Urothelium cell line (cell line): ENCODE data around the gene RNF41.
"Not testable (repeated sequence)": the region's sequence is repeated elsewhere in the genome, so short reads cannot be mapped to it uniquely, and the experiment has no call there.

Experiments used
- DNase-seq: peaks from one replicate; pipeline ENCODE4 v3.0.0; 2011; ENCODE audit warnings: low spot score, mixed read lengths
- FAIRE-seq: peaks from 2 replicates; lab custom pipeline; 2011; peaks lifted over from hg19 to GRCh38; lab: Jason Lieb, UNC

Gene RNF41

DNA sequence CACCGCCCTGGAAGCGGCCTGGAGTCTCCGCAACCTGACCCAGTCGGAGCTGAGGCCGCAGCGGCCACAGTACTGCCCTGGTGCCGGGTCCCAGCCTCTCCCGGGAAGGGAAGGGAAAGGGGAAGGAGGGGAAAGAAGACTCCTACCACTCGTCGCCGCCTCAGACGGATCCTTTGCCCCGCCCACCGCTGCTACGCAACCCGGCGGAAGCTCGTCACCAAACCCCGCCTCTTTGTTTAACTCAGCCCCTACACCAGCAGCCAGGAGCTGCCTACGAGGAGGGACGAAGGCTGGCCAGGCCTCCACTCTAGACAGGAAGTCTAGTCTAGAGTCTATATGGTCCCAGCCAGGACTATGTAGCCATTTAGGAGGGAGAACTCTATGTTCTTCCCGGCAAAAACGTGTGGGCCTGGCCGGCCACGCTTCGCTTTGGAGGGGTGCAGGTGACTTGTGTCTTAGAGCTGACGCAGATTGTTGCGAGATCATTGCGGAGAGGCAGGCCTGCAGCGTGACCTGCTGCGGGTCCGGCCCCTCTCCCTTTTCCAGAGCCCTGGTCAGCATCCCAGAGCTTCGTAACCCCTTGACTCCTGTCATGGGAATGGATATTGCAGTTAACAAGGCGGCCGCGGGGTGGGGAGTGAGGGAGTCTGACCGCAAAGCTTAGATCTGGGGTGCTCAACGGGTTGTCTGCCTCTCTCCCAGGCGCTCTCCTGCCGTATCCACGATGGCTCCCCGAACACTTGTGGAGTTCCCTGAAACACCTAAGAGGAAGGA lies at the start of gene RNF41:
Gene RNF41 (minus strand): TSS at position 166 of the 774 bp plus-strand sequence. CDS start 7,875 bp downstream, outside the sequence.
- FAIRE-seq: peak; percentile 78
- DNase-seq: peak; percentile 98

DNA sequence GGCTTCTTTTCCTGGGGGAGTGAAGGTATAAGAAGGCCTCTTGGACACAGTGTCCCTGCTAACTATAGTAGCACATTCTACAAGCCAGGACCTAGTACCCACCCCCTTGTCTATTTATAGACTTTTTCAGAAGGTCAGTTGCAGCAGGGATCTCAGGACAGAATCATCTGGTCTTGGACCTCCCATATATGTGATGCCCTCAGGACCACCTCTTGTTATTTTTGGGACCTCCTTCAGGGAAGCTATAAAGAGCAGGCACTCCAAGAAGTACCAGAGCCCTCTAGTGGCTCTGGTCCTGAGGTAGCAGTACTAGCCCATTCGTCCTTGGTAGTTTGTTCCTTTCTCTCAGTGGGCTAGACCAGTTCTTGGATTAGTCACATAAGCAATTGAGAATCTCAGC lies 49.3 kb upstream of the RNF41 start:
- FAIRE-seq (no peak), DNase-seq (peak; percentile 24)

DNA sequence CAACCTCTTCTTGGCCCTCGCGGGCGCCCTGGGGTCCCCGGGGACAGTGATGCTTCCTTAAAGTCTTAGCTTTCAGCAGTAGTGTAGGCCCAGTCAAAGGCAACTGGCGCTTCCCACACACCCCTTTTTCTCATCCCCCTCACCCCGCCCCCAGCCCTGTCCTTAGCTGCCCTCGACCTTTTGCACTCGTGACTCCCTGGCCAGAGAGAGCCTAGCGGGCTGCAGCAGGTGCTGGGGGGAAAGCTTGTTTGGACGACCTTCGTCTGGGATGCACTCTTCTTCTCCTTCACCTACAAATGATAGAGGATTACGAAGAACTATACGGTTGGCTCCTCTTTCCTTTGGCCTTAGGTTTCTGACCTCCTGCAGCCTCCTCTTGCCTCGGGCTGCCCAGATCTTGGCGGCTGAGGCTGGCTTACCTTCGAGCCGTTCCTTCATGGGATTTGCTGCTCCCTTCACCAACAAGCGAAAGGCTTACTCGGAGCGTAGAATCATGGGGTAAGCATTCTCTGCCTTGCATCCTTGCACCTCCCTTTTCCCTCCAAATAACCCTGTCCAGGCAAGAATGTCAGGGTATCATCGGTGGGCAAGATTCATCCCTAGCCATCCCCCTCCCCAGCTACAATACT lies 45.8 kb upstream of the RNF41 start:
- FAIRE-seq (no peak), DNase-seq (no peak)

DNA sequence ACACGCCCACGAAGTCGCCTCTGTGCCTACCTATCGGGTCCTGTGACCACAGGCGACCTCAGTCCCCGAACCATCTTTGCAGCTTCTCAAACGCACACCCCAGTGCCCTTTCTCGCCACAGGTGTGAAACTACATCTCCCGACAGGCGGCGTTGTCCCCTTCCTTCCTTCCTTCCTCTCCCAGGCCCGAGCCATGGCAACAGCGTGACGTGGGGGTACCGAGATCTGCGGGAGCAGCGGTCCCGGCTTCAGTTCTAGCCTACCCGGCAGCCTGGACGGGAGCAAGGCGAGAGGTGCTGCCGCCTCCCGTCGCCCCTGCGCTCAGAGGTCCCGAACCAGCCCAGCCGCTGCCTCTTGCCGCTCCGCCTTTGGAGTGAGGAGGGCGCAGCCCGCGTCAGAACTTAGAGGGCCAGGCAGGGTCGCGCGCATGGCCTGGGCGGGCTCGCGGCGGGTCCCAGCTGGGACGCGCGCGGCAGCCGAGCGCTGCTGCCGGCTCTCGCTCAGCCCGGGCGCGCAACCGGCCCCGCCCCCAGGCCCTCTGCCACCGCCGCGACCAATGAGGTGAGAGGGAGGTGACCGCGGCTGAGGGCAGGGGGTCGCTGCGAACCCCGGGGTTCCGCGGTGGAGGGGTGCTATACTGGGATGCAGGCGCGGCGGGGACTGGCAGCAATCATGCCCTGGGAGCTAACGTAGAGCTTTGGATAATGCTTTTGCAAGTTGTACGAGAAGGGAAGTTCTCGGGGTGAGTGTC lies 45.1 kb upstream of the RNF41 start, which contains the start of gene COQ10A:
Gene COQ10A (plus strand): TSS at position 250 of the 750 bp plus-strand sequence. CDS start 177 bp downstream, at position 427.
- FAIRE-seq (peak; percentile 53), DNase-seq (peak; percentile 97)

DNA sequence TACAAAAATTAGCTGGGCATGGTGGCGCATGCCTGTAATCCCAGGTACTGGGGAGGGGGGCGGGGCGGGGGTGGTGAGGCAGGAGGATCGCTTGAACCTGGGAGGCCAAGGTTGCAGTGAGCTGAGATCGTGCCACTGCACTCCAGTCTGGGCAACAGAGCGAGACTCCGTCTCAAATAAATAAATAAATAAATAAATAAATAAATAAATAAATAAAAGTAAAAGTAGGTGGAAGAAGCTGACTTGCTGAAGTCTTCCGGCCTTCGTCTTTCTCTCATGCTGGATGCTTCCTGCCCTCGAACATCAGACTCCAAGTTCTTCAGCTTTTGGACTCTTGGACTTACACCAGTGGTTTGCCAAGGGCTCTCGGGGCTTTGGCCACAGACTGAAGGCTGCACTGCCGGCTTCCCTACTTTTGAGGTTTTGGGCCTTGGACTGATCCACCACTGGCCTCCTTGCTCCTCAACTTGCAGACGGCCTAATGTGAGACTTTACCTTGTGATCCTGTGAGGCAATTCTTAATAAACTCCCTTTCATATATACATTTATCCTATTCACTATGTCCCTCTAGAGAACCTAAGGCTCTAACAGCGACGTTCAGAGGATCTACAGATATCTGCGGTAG lies 44.5 kb upstream of the RNF41 start:
- not testable (repeated sequence) for DNase-seq, FAIRE-seq

DNA sequence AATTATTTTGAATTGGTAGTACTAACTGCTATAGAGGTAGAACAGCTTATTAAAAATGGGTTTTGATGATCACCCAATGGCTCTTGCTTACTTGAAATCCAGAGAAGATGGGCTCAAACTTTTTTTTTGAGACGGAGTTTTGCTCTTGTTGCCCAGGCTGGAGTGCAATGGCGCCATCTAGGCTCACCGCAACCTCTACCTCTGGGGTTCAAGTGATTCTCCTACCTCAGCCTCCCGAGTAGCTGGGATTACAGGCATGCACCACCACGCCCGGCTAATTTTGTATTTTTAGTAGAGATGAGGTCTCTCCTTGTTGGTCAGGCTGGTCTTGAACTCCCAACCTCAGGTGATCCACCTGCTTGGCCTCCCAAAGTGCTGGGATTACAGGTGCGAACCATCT lies 41.2 kb upstream of the RNF41 start:
- not testable (repeated sequence) for DNase-seq, FAIRE-seq

GRCh38 chr12:56261503-56262232 lies 39.9 kb upstream of the RNF41 start:
- DNase-seq: peak; percentile 74
- FAIRE-seq: no peak

DNA sequence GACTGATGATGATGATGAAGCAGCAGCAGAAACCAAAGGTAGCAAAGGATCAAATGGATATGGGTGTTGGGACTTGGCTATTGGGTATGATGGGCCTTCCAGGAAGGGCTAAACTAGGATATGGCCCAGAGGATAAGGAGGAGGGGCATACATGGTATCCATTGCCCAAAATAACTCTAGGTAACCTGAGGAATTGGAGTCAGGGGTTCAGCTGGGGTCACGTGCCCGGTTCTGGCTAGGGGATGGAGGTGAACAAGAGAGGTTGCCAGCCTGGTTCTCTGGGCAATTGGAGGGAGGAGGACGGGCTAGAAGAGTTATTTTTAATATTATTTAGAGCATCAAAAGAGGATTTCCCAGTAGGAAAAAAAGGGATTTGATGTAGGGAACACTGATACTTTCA lies 39.2 kb upstream of the RNF41 start:
- no peak for FAIRE-seq
- DNase-seq: no peak

- no peak for FAIRE-seq
- DNase-seq: no peak
These were observed 38.7 kb upstream of the RNF41 start for GRCh38 chr12:56260380-56260779.

- DNase-seq: no peak
- no peak for FAIRE-seq
These were observed 37.1 kb upstream of the RNF41 start for GRCh38 chr12:56258820-56259183.

GRCh38 chr12:56258068-56258819 lies 36.5 kb upstream of the RNF41 start, which contains the start of gene ANKRD52:
Gene ANKRD52 (minus strand): TSS chr12:56258384. CDS start chr12:56258269, 115 bp downstream.
- FAIRE-seq (no peak), DNase-seq (peak; percentile 94)

DNA sequence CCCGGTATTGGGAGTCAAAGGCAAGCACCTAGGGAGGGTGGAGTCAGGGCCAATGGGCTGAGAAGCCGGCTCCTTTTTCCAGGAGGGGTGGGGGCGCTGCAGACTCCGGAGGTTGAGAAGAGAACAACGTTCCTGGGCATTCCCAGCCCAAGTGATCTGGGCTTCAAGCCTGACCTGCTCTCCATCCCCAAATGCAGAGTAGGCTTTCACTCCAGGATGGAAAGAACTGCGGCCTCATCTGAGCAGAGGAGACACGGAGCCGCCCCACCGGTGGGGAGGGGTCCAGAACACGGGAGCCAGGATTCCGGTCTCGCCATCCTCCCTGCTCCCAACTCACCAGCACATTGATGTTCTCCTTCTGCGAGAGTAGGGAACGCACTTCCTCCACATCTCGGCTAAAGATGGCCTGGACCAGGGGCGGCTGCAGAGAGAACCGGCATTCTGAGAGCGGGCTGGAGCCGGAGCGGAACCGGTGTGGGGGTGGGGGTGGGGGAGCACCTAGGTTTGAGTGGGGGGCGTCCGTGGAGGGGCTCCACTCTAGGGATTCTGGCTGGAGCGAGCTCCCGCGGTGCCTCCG lies 35.9 kb upstream of the RNF41 start:
- DNase-seq (peak; percentile 72), FAIRE-seq (no peak)

- DNase-seq (no peak), FAIRE-seq (no peak)
These were observed 35.3 kb upstream of the RNF41 start for GRCh38 chr12:56257071-56257470.

GRCh38 chr12:56256326-56256960 lies 34.7 kb upstream of the RNF41 start:
- FAIRE-seq: no peak
- no peak for DNase-seq

DNA sequence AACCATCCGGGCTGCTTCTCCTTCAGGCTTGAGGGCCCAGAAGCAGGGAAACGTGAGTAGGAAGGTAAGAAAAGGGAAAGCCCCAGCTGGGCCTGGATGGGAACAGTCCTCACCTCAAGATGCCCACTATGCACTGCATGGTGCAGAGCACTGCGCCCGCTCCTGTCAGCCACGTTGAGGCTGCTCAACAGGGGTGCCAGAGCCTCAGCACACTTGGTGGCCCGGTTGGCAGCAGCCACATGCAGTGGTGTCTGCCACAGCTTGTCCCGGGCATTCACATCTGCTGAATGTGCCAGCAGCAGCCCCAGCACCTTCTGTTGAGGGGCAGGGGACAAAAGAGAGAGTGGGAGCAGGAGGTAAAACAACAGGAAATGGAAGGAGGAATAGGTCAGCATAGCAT lies 33.9 kb upstream of the RNF41 start:
- no peak for DNase-seq
- no peak for FAIRE-seq

GRCh38 chr12:56253091-56253490 lies 31.4 kb upstream of the RNF41 start:
- no peak for FAIRE-seq

GRCh38 chr12:56252649-56253048 lies 30.9 kb upstream of the RNF41 start:
- no peak for FAIRE-seq
- no peak for DNase-seq

More at GRCh38 chr12:56253091-56253490, 31.4 kb upstream of the RNF41 start:
- DNase-seq: no peak

GRCh38 chr12:56248711-56249110 lies 27.0 kb upstream of the RNF41 start:
- no peak for DNase-seq
- FAIRE-seq: no peak

GRCh38 chr12:56247923-56248322 lies 26.2 kb upstream of the RNF41 start:
- DNase-seq (no peak), FAIRE-seq (no peak)
